NCI-H345 treated with DMSO at 0.1 percent for 48 hours (cell line): ENCODE measurements around the gene RBM19.
"Not testable (repeated sequence)": the region's sequence is repeated elsewhere in the genome, so short reads cannot be mapped to it uniquely, and the experiment has no call there.

Experiments
- DNase-seq: peaks from one replicate; lab custom pipeline; 2025; ENCODE audit not compliant: unreplicated experiment; lab: John Stamatoyannopoulos, UW

RBM19 gene

DNA sequence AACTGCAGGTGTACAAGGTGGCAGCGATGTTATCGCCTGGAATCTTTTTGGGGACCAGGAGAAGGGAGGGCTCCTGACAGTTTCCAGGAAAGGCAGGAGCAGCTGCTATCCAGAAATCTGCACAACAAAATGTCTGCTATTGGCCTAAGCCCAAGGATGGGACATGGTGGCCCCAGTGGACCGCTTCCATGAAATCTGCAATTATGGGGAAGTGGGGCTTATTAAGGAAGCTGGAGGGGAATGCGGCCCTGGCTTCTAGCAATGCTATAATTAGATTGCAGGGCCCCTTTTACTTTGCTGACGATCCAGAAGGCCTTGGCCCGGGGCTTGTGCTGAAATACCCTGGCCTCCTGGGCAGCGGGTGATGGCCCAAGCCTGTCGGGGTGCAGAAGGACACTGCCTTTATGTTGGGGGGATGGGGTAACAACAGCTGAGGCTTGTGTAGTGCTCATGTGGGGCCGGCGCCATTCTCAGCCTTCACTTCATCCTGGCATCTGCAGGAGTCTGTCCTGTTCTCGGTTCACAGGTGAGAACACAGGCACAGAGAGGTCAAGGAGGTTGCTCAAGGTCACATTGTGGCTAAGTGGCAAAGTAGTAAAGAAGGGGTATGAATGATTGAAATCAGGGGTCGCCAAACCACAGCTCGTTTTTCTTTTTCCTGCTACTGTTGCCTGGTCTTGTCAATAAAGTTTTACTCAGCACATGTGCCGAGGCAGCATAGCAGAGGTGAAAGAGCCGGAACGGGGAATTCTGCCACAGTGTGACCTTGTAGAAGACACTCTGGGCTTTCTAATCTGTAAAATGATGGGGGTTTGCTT lies 153.5 kb downstream of the RBM19 start:
- no peak for DNase-seq

DNA sequence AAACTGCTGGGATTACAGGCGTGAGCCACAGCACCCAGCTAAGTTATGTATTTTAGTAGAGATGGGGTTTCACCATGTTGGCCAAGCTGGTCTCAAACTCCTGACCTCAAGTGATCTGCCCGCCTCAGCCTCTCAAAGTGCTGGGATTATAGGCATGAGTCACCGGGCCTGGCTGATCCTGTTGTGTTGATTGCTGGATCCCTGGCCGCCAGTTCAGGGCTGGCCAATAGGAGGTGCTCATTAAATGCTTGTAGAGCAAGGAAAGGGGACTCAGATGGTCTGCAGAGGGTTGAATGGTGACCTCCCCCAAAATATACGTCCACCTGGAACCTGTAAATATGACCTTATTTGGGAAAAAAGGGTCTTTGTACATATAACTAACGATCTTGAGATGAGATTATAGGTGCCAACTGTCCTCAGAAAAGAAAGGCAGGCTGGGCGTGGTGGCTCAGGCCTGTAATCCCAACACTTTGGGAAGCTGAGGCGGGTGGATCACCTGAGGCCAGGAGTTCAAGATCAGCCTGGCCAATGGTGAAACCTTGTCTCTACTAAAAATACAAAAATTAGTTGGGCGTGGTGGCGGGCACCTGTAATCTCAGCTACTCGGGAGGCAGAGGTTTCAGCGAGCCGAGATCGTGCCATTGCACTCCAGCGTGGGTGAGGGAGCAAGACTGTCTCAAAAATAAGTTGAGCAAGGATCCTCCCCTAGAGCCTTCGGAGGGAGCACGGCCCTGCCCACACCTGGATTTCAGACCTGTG lies 156.5 kb downstream of the RBM19 start:
- not testable (repeated sequence) for DNase-seq

DNA sequence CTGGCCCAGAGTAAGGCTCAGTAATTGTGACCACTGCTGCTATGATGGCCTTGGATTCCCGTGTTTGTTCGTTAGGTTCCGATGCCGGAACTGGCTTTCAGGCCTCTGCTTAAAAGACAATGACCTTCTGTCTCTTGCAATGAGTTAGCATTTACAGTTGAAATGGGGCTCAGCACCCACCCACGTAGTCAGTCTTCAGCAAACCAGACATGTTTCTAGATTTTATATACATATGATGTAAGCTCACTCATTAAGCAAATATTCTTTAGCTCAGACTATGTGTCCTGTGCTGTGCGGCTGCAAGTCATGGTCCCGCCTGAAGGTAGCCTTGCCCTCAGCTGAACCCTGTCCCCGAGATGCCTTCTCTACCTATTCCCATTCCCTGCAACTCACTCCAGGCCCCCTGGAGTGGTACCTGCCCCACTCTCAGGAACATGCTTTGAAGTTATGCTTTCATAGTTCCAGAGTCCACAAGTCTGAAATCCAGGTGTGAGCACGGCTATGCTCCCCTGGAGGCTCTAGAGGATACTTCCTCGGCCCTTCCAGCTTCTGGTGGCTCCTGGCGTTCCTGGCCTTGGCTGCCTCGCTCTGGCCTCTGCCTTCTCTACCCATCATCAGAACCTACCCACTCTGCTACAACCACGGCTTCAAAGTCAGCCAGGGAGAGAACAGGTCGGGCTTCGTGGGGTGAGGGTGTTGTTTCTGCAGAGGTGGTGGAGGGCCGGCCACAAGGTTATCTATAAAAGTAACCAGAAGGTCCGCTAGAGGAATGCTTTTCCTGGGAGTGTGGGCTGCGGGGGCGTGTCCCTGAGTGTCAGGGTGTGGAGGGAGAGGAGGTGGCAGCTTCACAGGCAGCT lies 157.8 kb downstream of the RBM19 start:
- no peak for DNase-seq

DNA sequence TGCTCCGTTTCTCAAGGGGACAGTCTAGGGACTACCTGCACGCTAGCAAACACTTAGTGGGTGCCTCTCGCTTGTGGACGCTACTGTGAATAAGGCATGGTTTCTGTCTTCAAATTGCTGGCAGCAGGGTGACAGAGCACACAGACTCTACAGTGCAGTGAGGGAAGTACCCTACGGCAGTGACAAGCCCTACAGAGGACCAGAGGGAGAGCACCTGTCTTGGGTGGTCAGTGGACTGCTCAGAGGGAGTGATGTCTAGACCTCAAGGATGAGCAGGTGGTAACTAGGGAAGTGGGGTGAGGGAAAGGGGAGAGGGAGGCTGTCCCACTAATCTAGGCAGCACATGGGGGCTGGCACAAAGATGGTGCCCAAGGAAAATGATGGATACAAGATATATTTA lies 160.5 kb downstream of the RBM19 start:
- no peak for DNase-seq

DNA sequence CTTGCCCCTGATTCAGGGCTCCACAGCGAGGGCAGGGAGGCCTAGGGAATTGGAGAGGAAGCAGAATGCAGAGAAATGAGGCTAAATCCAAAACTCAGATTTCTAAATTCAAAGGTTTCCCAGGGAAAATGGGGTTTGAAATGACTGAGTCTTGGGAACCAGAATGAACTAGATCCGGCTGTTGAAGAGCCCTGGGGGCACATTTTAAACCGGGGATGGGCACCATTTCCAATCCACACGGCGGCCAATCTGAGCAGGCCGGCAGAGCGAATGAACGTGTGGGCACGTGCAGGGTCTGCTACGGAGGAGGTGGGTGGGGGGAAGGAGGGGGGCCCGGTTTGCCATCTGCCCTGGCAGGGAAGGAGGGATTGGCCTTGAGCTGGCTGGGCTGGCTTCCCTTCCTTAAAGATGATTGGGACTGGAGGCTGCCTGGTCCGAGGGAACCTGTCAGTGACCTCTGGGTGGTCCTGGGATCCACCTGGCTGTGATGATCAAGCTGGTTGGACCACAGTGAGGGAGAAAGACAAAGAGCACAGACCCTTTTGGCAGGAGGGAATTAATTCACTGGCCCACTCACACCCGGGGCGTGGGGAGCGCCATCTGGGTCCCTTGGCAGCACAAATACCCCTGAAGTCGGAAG lies 161.0 kb downstream of the RBM19 start:
- no peak for DNase-seq

DNA sequence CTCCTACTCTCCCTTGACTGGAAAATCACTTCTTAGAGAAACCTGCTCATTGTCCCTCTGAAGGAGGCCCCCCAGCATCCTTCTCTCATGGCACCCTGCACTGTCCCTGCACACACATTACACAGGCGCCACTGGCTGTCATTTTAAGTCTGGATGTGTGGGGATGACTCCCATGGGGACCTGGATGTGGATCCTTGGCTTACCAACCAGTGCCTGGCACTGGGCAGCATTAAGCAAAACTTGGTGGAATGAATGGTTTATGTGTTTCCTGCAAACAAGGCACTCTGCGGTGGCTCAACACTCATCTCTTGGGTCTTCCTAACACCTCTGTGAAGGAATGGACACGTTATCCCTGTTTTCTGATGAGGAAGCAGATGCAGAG lies 162.4 kb downstream of the RBM19 start:
- DNase-seq = no peak

DNA sequence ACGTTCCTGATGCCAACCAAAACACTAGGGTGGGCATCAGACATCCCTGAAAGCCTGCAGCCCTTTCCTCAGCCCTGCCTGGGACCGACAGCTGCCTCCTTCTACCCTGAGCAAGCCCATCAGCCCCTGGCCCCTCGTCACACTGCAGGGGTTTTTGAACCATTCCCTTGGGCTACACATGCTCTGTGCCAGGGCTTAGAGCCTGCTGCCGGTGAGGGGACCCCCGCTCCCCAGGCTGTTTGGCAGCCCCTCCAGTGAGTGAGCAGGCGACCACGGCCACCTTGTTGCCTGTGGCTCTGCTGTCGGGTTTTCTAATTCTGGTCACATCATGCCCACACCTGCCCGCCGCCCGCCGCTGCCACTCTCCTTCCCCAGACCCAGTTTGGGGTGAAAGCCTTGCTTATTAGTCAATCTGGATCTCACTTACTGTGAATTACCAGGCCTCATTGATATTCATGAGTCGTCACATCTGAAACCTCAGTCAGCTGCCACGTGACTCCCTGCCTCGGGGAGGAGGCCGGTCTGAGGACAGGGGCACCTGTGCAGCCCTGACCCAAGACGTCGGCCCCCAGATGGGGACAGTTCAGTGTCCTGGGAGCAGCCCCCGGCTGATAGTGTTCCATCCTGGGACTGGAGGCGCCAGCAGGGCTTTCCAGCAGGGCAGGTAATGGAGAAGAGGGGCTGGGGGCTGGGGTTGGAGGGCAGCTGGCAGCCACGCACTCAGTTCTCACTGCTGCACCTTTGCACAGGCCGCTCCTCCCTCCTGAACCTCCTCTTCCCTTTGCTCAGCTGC lies 163.0 kb downstream of the RBM19 start:
- DNase-seq = no peak

DNA sequence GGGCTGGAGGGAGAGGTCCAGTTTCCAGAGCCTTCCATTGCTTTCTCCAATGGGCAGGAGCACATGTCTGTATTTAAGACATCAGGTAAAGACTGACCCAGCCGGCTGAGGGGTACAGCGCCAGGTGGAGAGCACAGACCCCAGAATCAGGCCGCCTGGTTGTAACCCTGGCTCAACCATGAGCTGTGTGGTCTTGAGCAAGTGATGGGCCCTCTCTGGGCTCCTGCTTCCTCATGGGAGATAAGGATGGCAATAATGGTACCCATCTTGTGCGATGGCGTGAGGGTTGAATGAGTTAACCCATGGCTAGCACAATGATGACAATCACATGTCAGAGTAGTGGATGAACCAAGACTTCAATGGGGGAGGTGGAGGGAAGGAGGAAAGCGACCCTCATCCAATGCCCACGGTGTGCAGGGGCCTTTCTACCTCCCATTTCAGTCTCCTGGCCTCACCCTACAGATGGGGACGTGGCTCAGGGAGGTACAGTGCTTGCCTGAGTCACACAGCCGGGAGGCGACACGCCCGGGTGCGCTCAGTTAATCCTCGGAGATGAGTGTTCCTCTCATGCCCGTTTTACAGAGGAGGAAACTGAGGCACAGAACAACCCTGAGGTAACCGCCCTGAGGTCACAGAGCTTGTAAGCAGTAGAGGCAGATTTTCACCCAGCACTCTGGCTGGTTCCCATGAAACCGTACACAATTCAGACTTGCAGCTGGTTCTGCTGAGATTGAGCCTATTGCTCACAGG lies 163.9 kb downstream of the RBM19 start:
- no peak for DNase-seq

DNA sequence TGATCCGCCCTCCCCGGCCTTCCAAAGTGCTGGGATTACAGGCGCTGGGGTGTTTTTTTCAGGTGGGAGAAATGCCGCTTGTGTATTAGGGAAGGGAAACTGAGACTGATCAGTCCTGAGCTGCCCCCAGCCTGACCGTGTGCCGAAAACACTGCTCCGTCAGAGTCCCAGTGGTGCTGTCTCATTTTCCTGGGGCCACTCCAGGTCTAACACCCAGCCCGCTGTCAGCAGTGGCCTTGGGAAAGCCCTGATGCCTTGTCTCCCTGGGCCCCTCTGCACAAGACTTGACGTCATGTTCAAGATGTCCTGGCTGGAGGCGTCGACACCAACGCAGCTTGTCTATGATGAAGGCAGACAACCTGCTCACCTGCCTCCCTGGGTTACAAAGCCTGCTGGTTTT lies 165.9 kb downstream of the RBM19 start:
- DNase-seq = no peak

DNA sequence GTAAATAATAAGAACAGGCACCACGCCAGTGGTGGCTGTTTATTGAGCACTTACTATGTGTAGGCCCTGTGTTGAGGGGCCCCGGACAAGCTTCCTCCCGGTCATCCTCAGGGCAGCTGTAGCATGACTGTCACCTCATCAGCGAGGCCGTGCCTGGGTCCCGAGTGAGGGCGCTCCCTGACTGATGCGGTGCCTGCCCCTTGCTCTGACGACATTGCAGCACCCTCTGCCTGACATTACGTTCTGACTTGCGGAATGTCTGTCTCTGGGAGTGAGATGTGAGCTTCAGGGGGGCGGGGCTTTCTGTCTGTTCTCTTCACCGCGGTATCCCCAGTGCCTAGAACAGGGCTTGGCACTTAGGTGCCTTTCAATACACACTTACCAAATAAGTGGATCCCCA lies 167.6 kb downstream of the RBM19 start:
- DNase-seq = no peak

DNA sequence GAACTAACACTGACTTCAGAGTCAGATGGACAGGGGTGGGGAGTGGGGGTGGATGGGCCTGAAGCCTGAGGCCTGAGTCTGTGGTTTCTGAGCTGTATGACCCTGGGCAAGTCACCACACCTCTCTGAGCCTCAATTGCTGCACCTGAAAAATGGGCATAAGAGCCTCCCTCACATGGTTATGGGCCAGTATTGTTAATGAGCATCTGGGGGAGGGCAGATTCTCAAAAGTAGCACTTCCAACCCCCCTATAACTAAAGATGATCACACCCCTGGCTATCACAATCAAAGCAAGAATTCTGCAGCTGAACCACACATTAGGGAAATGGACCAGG lies 168.6 kb downstream of the RBM19 start:
- no peak for DNase-seq

DNA sequence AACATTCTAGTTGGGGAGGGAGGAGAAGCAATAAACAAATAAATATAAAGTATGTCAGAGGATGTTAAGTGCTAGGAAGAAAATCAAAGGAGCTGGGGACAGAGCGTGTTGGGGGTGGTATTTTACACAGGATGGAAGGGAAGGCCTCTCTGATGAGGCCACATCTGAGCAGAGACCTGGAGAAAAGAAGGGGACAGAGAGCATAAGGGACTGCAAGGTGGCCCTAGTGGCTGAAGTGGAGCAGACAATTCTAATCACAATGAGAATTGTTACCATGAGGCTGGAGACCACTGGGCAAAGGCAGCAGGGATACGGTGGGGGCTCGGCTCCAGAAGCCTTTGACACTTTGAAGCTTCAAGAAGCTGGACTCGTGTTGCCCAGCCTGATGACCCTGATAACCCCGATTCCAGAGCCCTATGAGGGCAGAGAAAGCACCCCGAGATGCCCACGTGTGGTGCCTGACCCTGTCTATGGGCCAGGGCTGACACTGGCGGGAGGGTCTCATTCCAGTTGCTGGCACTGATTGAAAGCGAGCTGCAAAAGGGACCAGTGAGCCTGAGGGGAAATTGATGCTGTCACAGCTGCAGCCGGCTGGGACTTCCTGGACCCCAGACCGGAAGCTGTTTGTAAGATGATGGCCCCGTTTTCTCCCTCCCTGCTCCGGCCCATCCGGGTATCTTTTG lies 169.1 kb downstream of the RBM19 start:
- no peak for DNase-seq

DNA sequence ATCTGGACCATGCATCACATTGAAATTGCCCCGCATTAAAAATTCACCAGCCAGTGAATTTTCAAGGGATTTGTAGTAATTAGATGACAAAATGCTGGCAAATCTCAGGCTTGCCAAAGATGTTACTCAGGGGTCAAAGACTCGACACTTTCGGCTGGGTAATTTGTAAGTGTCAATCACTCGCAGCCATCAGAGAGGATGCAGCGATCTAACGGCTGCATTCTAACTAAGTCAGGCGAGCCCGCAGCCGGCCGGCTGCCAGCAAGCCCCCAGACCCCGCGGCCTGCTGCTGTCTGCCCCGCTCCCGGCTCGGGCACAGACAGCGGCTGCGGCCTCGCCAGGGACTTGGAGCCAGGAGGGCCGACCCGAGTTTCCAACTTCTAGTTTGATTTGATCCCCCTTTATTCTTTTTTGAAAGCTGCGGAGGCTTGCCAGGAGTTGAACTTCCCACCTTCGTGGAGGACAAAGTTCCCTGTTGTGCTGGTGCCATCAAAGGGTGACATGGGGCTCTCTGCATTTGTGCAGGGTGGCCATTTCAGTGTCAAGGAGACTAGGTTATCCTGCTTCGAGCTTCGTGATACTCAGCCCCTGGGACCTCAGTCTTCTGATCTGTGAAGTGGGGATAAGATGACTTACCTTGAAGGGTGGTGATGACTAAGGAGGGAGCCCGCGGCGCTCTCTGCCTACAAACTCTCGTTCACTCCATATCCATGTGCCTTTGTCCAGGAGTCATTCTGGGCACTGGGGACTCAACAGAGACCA lies 169.9 kb downstream of the RBM19 start:
- no peak for DNase-seq

DNA sequence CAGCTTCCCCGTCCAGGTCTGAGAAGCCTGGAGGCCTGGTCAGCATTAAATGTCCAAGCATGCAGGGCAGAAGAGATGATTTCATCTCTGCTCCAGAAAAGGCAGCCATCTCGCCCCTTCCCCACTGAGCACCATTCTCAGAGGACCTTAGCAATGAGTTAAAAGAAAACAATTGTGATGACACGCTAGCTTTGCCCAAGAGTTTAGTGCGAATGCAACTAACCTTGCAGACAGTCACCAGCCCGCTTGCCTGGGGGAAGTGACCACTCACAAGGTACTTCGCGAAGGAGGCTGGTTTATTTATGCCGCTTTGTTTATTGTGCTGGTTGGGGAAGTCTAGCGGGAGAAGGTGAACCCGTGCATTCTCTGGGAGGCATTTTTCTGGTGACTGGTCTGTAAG lies 170.7 kb downstream of the RBM19 start:
- no peak for DNase-seq

DNA sequence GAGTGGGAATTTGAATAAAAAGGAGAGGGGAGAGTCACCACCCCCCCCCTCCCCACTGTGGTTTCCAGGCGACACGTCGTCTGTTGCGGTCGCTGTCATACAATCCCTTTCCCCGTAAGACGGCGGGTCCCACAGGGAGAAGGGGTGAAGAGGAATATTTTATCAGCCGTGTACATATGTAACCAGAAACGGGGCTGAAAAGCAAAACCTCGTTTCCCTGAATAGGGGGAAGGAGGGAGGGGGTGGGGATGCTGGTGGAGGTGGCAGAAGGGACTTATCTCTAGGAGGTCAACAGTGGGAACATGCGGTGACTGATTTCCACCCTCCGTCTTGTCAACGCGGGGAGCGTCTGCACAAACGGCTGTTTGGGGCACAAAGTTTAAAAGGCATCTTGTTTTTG lies 171.4 kb downstream of the RBM19 start:
- no peak for DNase-seq

DNA sequence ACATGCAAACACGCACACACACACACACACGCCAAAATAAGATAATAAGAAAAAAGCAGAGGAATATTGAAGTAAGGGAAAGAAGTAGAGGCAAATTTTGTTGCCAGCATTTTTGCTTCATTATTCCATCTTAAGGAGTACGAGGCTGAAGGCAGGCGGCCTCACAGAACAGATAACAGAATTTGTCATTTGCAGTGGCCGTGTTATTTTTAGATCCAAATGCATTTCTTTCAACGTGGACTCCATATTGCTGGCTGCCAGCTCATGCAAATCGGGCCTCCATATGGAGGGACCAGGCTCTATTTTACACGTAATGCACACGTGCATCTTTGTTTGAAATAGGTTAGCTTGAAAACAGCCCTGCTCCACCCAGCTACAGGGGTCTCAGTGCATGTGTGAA lies 172.9 kb downstream of the RBM19 start:
- DNase-seq = no peak

DNA sequence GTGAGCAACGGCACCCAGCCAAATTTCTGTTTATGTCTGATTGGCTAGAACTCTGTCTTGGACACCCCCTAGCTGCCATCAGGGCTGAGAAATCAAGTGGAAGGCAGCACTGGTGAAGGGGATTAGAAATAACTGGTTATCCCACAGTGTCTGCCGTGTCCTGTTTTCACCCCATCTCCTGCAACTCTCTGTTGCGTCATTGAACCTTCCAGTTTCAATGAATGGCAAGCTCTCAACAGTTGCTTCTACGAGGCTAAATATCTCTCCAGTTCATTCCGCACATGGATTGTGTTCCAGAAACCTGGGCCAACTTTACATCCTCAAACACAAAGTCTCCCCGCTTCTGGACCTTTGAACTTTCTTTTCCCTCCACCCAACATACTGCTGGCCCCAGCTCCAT lies 173.7 kb downstream of the RBM19 start:
- no peak for DNase-seq

DNA sequence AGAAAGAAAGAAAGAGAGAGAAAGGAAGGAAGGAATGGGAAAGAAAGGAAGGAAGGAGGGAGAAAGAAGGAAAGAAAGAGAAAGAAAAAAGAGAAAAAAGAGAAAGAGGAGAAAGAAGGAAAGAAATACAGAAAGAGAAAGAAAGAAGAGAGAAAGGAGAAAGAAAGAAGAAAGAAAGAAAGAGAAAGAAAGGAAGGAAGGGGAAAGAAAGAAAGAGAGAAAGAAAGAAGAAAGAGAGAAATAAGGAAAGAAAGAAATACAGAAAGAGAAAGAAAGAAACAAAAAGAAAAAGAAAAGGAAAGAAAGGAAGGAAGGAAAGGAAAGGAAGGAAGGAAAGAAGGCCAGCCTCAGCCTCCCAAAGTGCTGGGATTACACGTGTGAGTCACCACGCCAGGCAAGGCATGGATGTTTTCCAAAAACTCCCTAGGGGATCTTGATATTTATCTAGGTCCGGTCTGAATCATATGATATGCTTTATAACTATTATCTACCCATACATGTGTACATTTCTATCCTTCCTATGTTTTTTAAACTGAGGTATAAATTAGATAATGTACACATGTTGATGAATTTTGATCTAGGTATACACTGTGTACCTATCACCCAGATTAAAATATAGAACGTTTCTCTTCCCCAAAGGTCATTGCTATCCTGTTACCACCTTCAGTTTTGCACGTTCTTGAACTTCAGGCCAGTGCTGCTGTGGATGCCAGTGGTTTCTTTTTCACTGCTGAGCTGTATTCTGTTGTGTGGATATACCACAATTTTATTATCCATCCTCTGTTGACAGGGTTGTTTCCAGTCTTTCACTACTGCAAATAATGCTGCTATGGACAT lies 177.9 kb downstream of the RBM19 start:
- no peak for DNase-seq
